WTC11 (cell line): ENCODE results near the gene CRAMP1. TPM values are rescaled to one million over a fixed set of nuclear protein-coding genes. Genes with fewer than 3 reads are reported as not detected.

ENCODE experiments used
- ATAC-seq: fragments of 200-7000 bp; cut with Tn5 transposase; 2 replicates; pipeline ENCODE4 v1.10.0; 2021; ENCODE audit warnings: mild to moderate bottlenecking, moderate library complexity
- CTCF ChIA-PET: fragments of 300-600 bp; sonication (Branson Sonifier 250); formaldehyde crosslinking; loops from one replicate; lab custom pipeline; 2021; ENCODE audit warnings: antibody characterized with exemption; lab: Charles Lee
- POLR2A ChIA-PET: fragments of 350-600 bp; sonication (Branson Sonifier 250); formaldehyde crosslinking; loops from one replicate; lab custom pipeline; 2021; ENCODE audit warnings: antibody characterized with exemption; lab: Charles Lee
- DNase-seq: peaks from one replicate; pipeline ENCODE4 v3.0.0; 2021; ENCODE audit warnings: low spot score
- H3K27ac Mint-ChIP-seq: 2 replicates; pipeline ENCODE4 v1.8.0; 2021; ENCODE audit warnings: mixed read lengths
- H3K27me3 Mint-ChIP-seq: 2 replicates; pipeline ENCODE4 v1.8.0; 2021; ENCODE audit warnings: low read depth, mild to moderate bottlenecking, moderate library complexity, mixed read lengths
- H3K36me3 Mint-ChIP-seq: 2 replicates; pipeline ENCODE4 v1.8.0; 2021; ENCODE audit warnings: mixed read lengths
- H3K4me1 Mint-ChIP-seq: 2 replicates; pipeline ENCODE4 v1.8.0; 2022; ENCODE audit warnings: mixed read lengths
- H3K4me3 Mint-ChIP-seq: 2 replicates; pipeline ENCODE4 v1.8.0; 2021; ENCODE audit warnings: mild to moderate bottlenecking, moderate library complexity, mixed read lengths
- H3K9me3 Mint-ChIP-seq: 2 replicates; pipeline ENCODE4 v1.8.0; 2021; ENCODE audit warnings: mixed read lengths
- CREB1 ChIP-seq: sonication (generic); formaldehyde crosslinking; IDR thresholded peaks from 2 replicates; pipeline ENCODE4 v1.8.0; 2023; ENCODE audit warnings: mild to moderate bottlenecking, missing genetic modification reagents
- E2F4 ChIP-seq: sonication (generic); formaldehyde crosslinking; IDR thresholded peaks from 2 replicates; pipeline ENCODE4 v1.8.1; 2022; ENCODE audit warnings: low read depth, mild to moderate bottlenecking, moderate library complexity, missing genetic modification reagents, borderline replicate concordance
- EMX1 ChIP-seq: fragments of 250-450 bp; sonication (Bioruptor Pico); IDR thresholded peaks from 2 replicates; pipeline ENCODE4 v1.8.0; 2021; ENCODE audit warnings: mild to moderate bottlenecking
- ESRRA ChIP-seq: sonication (generic); formaldehyde crosslinking; IDR thresholded peaks from 2 replicates; pipeline ENCODE4 v1.8.1; 2022; ENCODE audit warnings: mild to moderate bottlenecking, missing genetic modification reagents, borderline replicate concordance
- OVOL2 ChIP-seq: fragments of 250-450 bp; sonication (Bioruptor Pico); IDR thresholded peaks from 2 replicates; pipeline ENCODE4 v1.9.0; 2021; ENCODE audit warnings: mild to moderate bottlenecking, borderline replicate concordance
- RORB ChIP-seq: fragments of 250-450 bp; sonication (Bioruptor Pico); IDR thresholded peaks from 2 replicates; pipeline ENCODE4 v1.9.0; 2021; ENCODE audit warnings: mild to moderate bottlenecking
- SMAD4 ChIP-seq: sonication (generic); formaldehyde crosslinking; IDR thresholded peaks from 2 replicates; pipeline ENCODE4 v1.8.0; 2022; ENCODE audit warnings: mild to moderate bottlenecking, missing genetic modification reagents
- STAT6 ChIP-seq: sonication (generic); formaldehyde crosslinking; conservative IDR thresholded peaks from 2 replicates; pipeline ENCODE4 v1.8.1; 2023; ENCODE audit warnings: mild to moderate bottlenecking, low read depth, missing genetic modification reagents, moderate library complexity
- ZBTB21 ChIP-seq: sonication (generic); formaldehyde crosslinking; IDR thresholded peaks from 2 replicates; pipeline ENCODE4 v1.8.1; 2023; ENCODE audit warnings: mild to moderate bottlenecking, missing genetic modification reagents, borderline replicate concordance
- ZNF232 ChIP-seq: sonication (generic); formaldehyde crosslinking; IDR thresholded peaks from 2 replicates; pipeline ENCODE4 v1.8.0; 2022; ENCODE audit warnings: mild to moderate bottlenecking, missing genetic modification reagents
- total RNA-seq: library from RNA; stranded (reverse); gene quantifications from 3 replicates; pipeline ENCODE4 v1.2.3, GENCODE V29; 2021
- TF ChIP-seq, protein P1 (sequence below): fragments of 250-450 bp; sonication (Bioruptor Pico); IDR thresholded peaks from 2 replicates; pipeline ENCODE4 v1.9.0; 2021; ENCODE audit warnings: moderate library complexity, mild to moderate bottlenecking, inconsistent platforms, borderline replicate concordance
- TF ChIP-seq, protein P2 (sequence below): sonication (generic); formaldehyde crosslinking; IDR thresholded peaks from 2 replicates; pipeline ENCODE4 v1.8.1; 2023; ENCODE audit warnings: mild to moderate bottlenecking, missing genetic modification reagents
- TF ChIP-seq, protein P3 (sequence below): fragments of 250-450 bp; sonication (Bioruptor Pico); conservative IDR thresholded peaks from 2 replicates; pipeline ENCODE4 v1.9.0; 2021; ENCODE audit warnings: mild to moderate bottlenecking
- TF ChIP-seq, protein P4 (sequence below): sonication (generic); formaldehyde crosslinking; IDR thresholded peaks from 2 replicates; pipeline ENCODE4 v1.8.1; 2023; ENCODE audit warnings: mild to moderate bottlenecking, missing genetic modification reagents, borderline replicate concordance
- TF ChIP-seq, protein P5 (sequence below): sonication (generic); formaldehyde crosslinking; IDR thresholded peaks from 2 replicates; pipeline ENCODE4 v1.8.0; 2022; ENCODE audit warnings: mild to moderate bottlenecking, missing genetic modification reagents
- TF ChIP-seq, protein P6 (sequence below): sonication (generic); formaldehyde crosslinking; IDR thresholded peaks from 2 replicates; pipeline ENCODE4 v1.8.1; 2022; ENCODE audit warnings: missing genetic modification reagents, borderline replicate concordance

The CRAMP1 gene
- total RNA-seq, 1 experiment from 2014 or later: 27.4 TPM

DNA sequence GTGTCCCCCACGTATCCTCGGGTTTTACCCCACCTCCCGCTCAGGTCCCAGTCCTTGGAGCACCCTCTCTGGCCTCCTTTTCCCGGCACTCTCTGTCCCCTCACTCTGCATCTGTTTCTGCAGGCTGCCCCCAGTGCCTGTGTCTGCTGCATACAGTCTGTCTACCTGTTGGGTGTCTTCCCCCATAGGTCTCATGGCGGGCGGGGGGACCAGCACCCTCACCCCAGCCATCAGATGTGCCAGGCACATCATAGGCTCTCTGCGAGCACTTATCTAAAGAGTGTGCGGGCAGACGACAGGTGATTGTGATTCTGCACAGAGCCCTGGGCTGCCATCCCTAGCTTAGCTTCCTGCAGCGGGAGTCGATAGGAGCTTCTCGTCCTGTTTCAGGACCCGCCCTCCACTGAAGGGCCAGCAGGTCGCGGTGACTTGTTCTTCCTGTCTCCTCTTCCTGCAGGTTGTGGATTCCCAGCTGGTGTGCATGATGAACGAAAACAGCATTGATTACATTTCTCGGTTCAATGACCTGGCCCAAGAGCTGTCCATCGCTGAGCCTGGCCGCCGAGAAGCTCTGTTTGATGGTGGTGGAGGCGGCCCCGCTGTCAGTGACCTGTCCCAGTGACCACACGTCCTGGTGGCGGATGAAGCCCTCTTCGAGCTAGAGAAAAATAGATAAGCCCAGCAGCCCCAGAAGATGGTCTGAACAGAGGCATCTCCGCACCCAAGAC, 61.4 kb downstream of the CRAMP1 start:
- Mint-ChIP-seq H3K4me1 (peaks cover 3% of the 10 kb centered on the region; the same call in 1 of the 2 replicates), H3K27ac (no peak overlapping the region), H3K4me3 (no peak overlapping the region), H3K27me3 (no peaks in the 10 kb centered on the region), H3K9me3 (no peaks in the 10 kb centered on the region), H3K36me3 (peaks cover 56% of the 10 kb centered on the region)
- CTCF ChIA-PET: interaction anchor here (1.1 to 2.5 kb wide), 3 partner anchors 32 to 90 kb away, joined by 3 to 7 read pairs (median 4); partner anchors contain the start of gene MAPK8IP3
- POLR2A ChIA-PET: no interaction called here
- DNase-seq: no peak
- ATAC-seq: no peak
- TF ChIP-seq, protein P1, sequence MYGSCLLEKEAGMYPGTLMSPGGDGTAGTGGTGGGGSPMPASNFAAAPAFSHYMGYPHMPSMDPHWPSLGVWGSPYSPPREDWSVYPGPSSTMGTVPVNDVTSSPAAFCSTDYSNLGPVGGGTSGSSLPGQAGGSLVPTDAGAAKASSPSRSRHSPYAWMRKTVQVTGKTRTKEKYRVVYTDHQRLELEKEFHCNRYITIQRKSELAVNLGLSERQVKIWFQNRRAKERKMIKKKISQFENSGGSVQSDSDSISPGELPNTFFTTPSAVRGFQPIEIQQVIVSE (CRISPR knock-in tag): no peak
- TF ChIP-seq, protein P2, sequence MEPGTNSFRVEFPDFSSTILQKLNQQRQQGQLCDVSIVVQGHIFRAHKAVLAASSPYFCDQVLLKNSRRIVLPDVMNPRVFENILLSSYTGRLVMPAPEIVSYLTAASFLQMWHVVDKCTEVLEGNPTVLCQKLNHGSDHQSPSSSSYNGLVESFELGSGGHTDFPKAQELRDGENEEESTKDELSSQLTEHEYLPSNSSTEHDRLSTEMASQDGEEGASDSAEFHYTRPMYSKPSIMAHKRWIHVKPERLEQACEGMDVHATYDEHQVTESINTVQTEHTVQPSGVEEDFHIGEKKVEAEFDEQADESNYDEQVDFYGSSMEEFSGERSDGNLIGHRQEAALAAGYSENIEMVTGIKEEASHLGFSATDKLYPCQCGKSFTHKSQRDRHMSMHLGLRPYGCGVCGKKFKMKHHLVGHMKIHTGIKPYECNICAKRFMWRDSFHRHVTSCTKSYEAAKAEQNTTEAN (CRISPR knock-in tag): no peak
- TF ChIP-seq ZBTB21 (CRISPR knock-in tag): no peak
- TF ChIP-seq RORB: no peak
- no peak for TF ChIP-seq OVOL2 (CRISPR knock-in tag)
- no peak for TF ChIP-seq EMX1
- TF ChIP-seq, protein P3, sequence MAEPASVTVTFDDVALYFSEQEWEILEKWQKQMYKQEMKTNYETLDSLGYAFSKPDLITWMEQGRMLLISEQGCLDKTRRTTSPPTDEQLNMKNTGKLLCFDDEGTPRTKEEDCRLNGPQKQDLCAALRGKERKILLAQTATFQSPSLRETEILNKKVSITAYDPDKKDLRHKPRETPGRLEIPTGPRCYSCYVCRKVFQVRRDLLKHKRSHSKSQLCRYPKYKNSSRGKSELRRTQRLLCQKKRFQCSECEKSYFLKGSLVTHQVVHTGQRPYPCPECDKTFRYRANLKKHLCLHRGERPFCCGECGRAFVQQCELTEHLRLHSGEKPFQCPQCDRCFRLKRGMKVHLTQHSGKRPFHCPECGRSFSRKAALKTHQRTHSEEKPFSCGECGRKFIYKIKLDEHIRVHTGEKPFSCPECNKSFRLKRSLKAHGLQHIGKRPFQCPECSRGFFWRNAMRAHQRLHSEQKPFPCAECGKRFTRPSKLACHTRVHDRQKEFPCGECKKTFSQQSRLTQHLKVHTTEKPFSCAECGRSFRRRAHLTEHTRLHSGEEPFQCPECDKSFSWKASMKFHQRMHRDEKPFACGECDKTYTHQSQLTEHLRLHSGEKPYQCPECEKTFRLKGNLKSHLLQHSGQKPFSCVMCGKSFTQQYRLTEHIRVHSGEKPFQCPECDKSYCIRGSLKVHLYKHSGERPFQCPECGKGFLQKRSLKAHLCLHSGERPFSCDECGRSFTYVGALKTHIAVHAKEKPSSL (CRISPR knock-in tag): no peak
- TF ChIP-seq, protein P4, sequence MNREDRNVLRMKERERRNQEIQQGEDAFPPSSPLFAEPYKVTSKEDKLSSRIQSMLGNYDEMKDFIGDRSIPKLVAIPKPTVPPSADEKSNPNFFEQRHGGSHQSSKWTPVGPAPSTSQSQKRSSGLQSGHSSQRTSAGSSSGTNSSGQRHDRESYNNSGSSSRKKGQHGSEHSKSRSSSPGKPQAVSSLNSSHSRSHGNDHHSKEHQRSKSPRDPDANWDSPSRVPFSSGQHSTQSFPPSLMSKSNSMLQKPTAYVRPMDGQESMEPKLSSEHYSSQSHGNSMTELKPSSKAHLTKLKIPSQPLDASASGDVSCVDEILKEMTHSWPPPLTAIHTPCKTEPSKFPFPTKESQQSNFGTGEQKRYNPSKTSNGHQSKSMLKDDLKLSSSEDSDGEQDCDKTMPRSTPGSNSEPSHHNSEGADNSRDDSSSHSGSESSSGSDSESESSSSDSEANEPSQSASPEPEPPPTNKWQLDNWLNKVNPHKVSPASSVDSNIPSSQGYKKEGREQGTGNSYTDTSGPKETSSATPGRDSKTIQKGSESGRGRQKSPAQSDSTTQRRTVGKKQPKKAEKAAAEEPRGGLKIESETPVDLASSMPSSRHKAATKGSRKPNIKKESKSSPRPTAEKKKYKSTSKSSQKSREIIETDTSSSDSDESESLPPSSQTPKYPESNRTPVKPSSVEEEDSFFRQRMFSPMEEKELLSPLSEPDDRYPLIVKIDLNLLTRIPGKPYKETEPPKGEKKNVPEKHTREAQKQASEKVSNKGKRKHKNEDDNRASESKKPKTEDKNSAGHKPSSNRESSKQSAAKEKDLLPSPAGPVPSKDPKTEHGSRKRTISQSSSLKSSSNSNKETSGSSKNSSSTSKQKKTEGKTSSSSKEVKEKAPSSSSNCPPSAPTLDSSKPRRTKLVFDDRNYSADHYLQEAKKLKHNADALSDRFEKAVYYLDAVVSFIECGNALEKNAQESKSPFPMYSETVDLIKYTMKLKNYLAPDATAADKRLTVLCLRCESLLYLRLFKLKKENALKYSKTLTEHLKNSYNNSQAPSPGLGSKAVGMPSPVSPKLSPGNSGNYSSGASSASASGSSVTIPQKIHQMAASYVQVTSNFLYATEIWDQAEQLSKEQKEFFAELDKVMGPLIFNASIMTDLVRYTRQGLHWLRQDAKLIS (CRISPR knock-in tag): no peak
- TF ChIP-seq, protein P5, sequence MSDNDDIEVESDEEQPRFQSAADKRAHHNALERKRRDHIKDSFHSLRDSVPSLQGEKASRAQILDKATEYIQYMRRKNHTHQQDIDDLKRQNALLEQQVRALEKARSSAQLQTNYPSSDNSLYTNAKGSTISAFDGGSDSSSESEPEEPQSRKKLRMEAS (CRISPR knock-in tag): no peak
- no peak for TF ChIP-seq ZNF232 (CRISPR knock-in tag)

GRCh38 chr16:1674306-1674705, 62.1 kb downstream of the CRAMP1 start:
- POLR2A ChIA-PET: no interaction called here
- Mint-ChIP-seq H3K27me3 (no peaks in the 10 kb centered on the region), H3K9me3 (no peaks in the 10 kb centered on the region), H3K36me3 (peaks cover 52% of the 10 kb centered on the region), H3K27ac (no peak overlapping the region), H3K4me1 (peaks cover 8% of the 10 kb centered on the region), H3K4me3 (no peak overlapping the region)
- DNase-seq (no peak), ATAC-seq (no peak)
- CTCF ChIA-PET: interaction anchor here (1.1 to 2.5 kb wide), 3 partner anchors 32 to 89 kb away, joined by 3 to 7 read pairs (median 4); partner anchors contain the start of gene MAPK8IP3
- TF ChIP-seq, protein P6, sequence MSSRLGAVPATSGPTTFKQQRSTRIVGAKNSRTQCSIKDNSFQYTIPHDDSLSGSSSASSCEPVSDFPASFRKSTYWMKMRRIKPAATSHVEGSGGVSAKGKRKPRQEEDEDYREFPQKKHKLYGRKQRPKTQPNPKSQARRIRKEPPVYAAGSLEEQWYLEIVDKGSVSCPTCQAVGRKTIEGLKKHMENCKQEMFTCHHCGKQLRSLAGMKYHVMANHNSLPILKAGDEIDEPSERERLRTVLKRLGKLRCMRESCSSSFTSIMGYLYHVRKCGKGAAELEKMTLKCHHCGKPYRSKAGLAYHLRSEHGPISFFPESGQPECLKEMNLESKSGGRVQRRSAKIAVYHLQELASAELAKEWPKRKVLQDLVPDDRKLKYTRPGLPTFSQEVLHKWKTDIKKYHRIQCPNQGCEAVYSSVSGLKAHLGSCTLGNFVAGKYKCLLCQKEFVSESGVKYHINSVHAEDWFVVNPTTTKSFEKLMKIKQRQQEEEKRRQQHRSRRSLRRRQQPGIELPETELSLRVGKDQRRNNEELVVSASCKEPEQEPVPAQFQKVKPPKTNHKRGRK: no peak
- TF ChIP-seq E2F4 (CRISPR knock-in tag) (no peak), CREB1 (CRISPR knock-in tag) (no peak), ESRRA (no peak), SMAD4 (CRISPR knock-in tag) (no peak), STAT6 (no peak)
- TF ChIP-seq, protein P1 (CRISPR knock-in tag): no peak
- TF ChIP-seq, protein P2 (CRISPR knock-in tag): no peak
